Kidney (tissue), 22 donors: ENCODE results near the gene ANKRD7. TPM values are rescaled to one million over a fixed set of nuclear protein-coding genes. Genes with fewer than 3 reads are reported as not detected.

Experiments
- DNase-seq, 5 donors: peaks; one replicate each; pipeline ENCODE4 v3.0.0-alpha.2; 2013 to 2020
- FAIRE-seq: peaks from 2 replicates; lab custom pipeline; 2012; peaks lifted over from hg19 to GRCh38; lab: Jason Lieb, UNC
- H3K27ac ChIP-seq, 2 donors: one replicate each; pipeline ENCODE4 v1.7.0; 2013; ENCODE audit warnings: low read depth in 2 of 2, low read length in 2 of 2, inconsistent platforms in 1 of 2
- H3K27me3 ChIP-seq: one replicate; pipeline ENCODE4 v1.7.1; 2013; ENCODE audit warnings: low read length, inconsistent platforms; ENCODE audit not compliant: control insufficient read depth, insufficient read depth
- H3K36me3 ChIP-seq, 3 donors: one replicate each; pipeline versions ENCODE4 v1.7.0 to v1.7.1; 2013; ENCODE audit warnings: low read length in 3 of 3, control low read depth in 1 of 3, inconsistent platforms in 1 of 3; ENCODE audit not compliant: insufficient read depth in 3 of 3, control insufficient read depth in 2 of 3
- H3K4me1 ChIP-seq, 3 donors: one replicate each; pipeline versions ENCODE4 v1.7.0 to v1.7.1; 2013; ENCODE audit warnings: low read length in 3 of 3, inconsistent platforms in 1 of 3, low read depth in 1 of 3; ENCODE audit not compliant: control insufficient read depth in 2 of 3, insufficient read depth in 2 of 3
- H3K4me3 ChIP-seq, 3 donors: one replicate each; pipeline versions ENCODE4 v1.7.0 to v1.8.1; 2013; ENCODE audit warnings: low read length in 3 of 3, control low read depth in 1 of 3, inconsistent platforms in 1 of 3
- H3K9ac ChIP-seq, 3 donors: one replicate each; pipeline versions ENCODE4 v1.7.0 to v1.7.1; 2013; ENCODE audit warnings: low read length in 3 of 3, control low read depth in 1 of 3, inconsistent platforms in 1 of 3
- H3K9me3 ChIP-seq, 3 donors: one replicate each; pipeline versions ENCODE4 v1.7.0 to v1.7.1; 2013; ENCODE audit warnings: low read length in 3 of 3, control low read depth in 1 of 3, inconsistent platforms in 1 of 3; ENCODE audit not compliant: control insufficient read depth in 2 of 3, insufficient read depth in 1 of 3
- intact Hi-C: fragments of 100-400 bp; cut with DNase I; formaldehyde crosslinking; loops from one replicate; pipeline ENCODE4 v1.11.1; 2022
- long read RNA-seq, 10 donors: library from polyadenylated mRNA in 1 of 10; unstranded in 1 of 10; transcript quantifications; one replicate each; pipeline ENCODE4 v2.0.0 and lab custom pipeline, GENCODE V29; 2021 to 2026
- polyA plus RNA-seq: library from polyadenylated mRNA; stranded (reverse); fragments of 350-450 nt; fragmentation: Illumina TruSeq; extraction: RNeasy Lipid Tissue Mini Kit (QIAGEN cat#74804); gene quantifications from one replicate; pipeline ENCODE4 v1.2.3, GENCODE V29; 2014; ENCODE audit warnings: low read depth, low replicate concordance; ENCODE audit not compliant: insufficient read depth
- total RNA-seq: library from RNA; stranded (reverse); fragmentation: NEBNext Ultra II Directional; extraction: Animal tissue kit (Norgen Biotek cat#: 25700); gene quantifications from one replicate; pipeline ENCODE4 v1.2.1, GENCODE V29; 2021
- TF ChIP-seq, protein P1 (sequence below): IDR thresholded peaks from 3 replicates; pipeline ENCODE4 v1.5.1; 2012; ENCODE audit warnings: mild to moderate bottlenecking, moderate library complexity, borderline replicate concordance; ENCODE audit not compliant: insufficient read depth; ENCODE audit errors: extremely low read depth
- donor health status: control.
- donor health status: control.
- donor health status: control.
- donor health status: control.
- donor health status: control.
- donor health status: DM: yes; HTN: yes; CAD: no.
- donor health status: Normal renal cell carcinoma (clear cell type).

ANKRD7 gene, protein sequence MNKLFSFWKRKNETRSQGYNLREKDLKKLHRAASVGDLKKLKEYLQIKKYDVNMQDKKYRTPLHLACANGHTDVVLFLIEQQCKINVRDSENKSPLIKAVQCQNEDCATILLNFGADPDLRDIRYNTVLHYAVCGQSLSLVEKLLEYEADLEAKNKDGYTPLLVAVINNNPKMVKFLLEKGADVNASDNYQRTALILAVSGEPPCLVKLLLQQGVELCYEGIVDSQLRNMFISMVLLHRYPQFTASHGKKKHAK
- 3.0 TPM for total RNA-seq
- polyA plus RNA-seq: 1.3 TPM
- long read RNA-seq, donor 1: 0 reads
- long read RNA-seq, donor 2: 0 reads
- long read RNA-seq, donor 3: 0 reads
- long read RNA-seq, donor 4: 0 reads
- long read RNA-seq, donor 5: 0 reads
- long read RNA-seq, donor 6: 0 reads
- long read RNA-seq, donor 7, partial matches to known transcripts: 0 of 2 reads
- long read RNA-seq, donor 7, other reads (novel, unspliced or antisense): 2 of 2 reads
- long read RNA-seq, donor 8: 0 reads
- long read RNA-seq, donor 9: 0 reads
- long read RNA-seq, donor 10: 0 reads

DNA sequence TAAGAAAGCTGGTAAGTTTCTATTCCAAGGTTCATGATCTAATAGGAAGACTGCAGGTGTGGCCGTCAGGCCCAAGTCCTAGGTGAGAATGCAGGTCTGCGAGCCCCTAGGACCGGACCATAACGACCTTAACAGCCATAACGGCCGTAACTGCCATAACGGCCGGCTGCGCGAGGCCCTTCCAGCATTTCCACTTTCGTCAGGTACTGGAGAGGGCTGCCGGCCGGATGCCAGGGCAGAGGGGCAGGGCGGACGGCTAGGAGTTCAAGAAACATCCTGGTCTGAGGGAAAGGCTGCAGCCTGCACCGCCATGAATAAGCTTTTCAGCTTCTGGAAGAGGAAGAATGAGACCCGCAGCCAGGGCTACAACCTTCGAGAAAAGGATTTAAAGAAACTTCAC lies at the start of gene ANKRD7:
Gene ANKRD7, plus strand, starts transcription at position 184 of the 400 bp plus-strand sequence. Its CDS starts 127 bp downstream, at position 311.
- H3K27ac ChIP-seq: no peak within 1 kb of the TSS
- no peak within 1 kb of the TSS for H3K4me3 ChIP-seq
- no peaks in the 10 kb centered on the region for H3K27me3 ChIP-seq
- no peak within 1 kb of the TSS for H3K9ac ChIP-seq
- no peak for FAIRE-seq
- no peaks in the 10 kb centered on the region for H3K4me1 ChIP-seq
- TF ChIP-seq, protein P1, sequence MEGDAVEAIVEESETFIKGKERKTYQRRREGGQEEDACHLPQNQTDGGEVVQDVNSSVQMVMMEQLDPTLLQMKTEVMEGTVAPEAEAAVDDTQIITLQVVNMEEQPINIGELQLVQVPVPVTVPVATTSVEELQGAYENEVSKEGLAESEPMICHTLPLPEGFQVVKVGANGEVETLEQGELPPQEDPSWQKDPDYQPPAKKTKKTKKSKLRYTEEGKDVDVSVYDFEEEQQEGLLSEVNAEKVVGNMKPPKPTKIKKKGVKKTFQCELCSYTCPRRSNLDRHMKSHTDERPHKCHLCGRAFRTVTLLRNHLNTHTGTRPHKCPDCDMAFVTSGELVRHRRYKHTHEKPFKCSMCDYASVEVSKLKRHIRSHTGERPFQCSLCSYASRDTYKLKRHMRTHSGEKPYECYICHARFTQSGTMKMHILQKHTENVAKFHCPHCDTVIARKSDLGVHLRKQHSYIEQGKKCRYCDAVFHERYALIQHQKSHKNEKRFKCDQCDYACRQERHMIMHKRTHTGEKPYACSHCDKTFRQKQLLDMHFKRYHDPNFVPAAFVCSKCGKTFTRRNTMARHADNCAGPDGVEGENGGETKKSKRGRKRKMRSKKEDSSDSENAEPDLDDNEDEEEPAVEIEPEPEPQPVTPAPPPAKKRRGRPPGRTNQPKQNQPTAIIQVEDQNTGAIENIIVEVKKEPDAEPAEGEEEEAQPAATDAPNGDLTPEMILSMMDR: no peak
- H3K9me3 ChIP-seq: no peaks in the 10 kb centered on the region
- DNase-seq: peak in 1 of 5 donors; percentile 35
- intact Hi-C loops: no loop called here
- H3K36me3 ChIP-seq: no peaks in the 10 kb centered on the region

DNA sequence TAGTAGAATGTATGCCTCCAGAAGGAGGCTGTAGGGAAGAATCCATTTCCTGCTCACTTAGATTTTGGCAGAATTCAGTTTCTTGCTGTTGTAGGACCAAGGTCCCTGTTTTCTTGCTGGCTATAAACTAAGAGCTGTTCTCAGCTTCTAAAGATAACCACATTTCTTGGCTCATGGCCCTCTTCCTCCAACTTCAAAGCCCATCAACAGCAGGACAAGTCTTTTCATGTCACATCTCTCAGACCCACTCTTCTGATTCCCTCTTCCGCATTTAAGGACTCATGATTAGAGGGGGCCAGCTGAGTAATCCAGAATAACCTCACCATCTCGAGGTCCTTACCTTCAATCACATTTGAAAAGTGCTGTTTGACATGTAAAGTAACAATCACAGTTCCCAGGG lies 48.8 kb upstream of the ANKRD7 start:
- H3K9ac ChIP-seq: no peak overlapping the region
- FAIRE-seq (no peak), DNase-seq (no peak)
- TF ChIP-seq, protein P1: no peak
- no peaks in the 10 kb centered on the region for H3K36me3 ChIP-seq
- no peaks in the 10 kb centered on the region for H3K4me1 ChIP-seq
- no peaks in the 10 kb centered on the region for H3K27me3 ChIP-seq
- H3K27ac ChIP-seq: no peak overlapping the region
- no peak overlapping the region for H3K4me3 ChIP-seq
- intact Hi-C loops: no loop called here
- H3K9me3 ChIP-seq: no peaks in the 10 kb centered on the region

DNA sequence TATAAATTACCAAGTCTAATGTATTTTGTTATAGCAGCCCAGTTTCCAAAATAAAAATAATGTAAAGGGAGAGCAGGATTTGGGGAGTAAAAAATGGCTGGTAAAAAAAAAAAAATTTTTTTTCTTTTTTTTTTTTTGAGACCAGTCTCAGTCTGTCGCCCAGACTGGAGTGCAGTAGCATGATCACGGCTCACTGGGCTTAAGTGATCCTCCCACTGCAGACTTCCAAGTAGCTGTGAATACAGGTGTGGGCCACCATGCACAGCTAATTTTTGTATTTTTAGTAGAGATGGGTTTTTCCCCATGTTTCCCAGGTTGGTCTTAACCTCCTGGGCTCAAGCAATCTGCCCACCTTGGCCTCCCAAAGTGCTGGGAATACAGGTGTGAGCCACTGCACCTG lies 45.3 kb upstream of the ANKRD7 start:
- FAIRE-seq: no peak
- H3K4me3 ChIP-seq: no peak overlapping the region
- intact Hi-C loops: no loop called here

More for the DNA sequence above, 45.3 kb upstream of the ANKRD7 start:
- H3K9me3 ChIP-seq: no peaks in the 10 kb centered on the region
- H3K27me3 ChIP-seq: no peaks in the 10 kb centered on the region
- H3K36me3 ChIP-seq: no peaks in the 10 kb centered on the region
- no peak overlapping the region for H3K9ac ChIP-seq
- TF ChIP-seq, protein P1: no peak
- H3K4me1 ChIP-seq: peaks cover 0 to 4% (median 0%) of the 10 kb centered on the region in 3 donors
- no peak overlapping the region for H3K27ac ChIP-seq
- peak in 1 of 5 donors; percentile 21 for DNase-seq
